NCI-H1436 (cell line): ENCODE results near the gene CLEC4E.
"Not testable (repeated sequence)": the region's sequence is repeated elsewhere in the genome, so short reads cannot be mapped to it uniquely, and the experiment has no call there.

Source experiments
- DNase-seq: peaks from one replicate; lab custom pipeline; 2025; lab: John Stamatoyannopoulos, UW

The CLEC4E gene

GRCh38 chr12:8537820-8538219 is 2.9 kb downstream of the CLEC4E start:
- DNase-seq = not testable (repeated sequence)

GRCh38 chr12:8532045-8532444 is 8.7 kb downstream of the CLEC4E start:
- no peak for DNase-seq

- DNase-seq = no peak
These were observed 13.2 kb downstream of the CLEC4E start for GRCh38 chr12:8527250-8528130.

GRCh38 chr12:8519171-8519570 is 21.5 kb downstream of the CLEC4E start:
- no peak for DNase-seq

GRCh38 chr12:8517971-8518370 is 22.7 kb downstream of the CLEC4E start:
- no peak for DNase-seq

GRCh38 chr12:8513256-8513655 is 27.4 kb downstream of the CLEC4E start, which contains the start of gene CLEC4D:
Gene CLEC4D (plus strand): TSS chr12:8513503. CDS start chr12:8513733, 230 bp downstream.
- DNase-seq = no peak

GRCh38 chr12:8508910-8509841 is 31.5 kb downstream of the CLEC4E start:
- no peak for DNase-seq

GRCh38 chr12:8508223-8508622 is 32.5 kb downstream of the CLEC4E start:
- no peak for DNase-seq

- DNase-seq = no peak
These were observed 33.1 kb downstream of the CLEC4E start for GRCh38 chr12:8507596-8507995.

- no peak for DNase-seq
These were observed 36.4 kb downstream of the CLEC4E start for GRCh38 chr12:8504351-8504750.

GRCh38 chr12:8501720-8502119 is 39.0 kb downstream of the CLEC4E start:
- DNase-seq = no peak

- no peak for DNase-seq
These were observed 41.1 kb downstream of the CLEC4E start for GRCh38 chr12:8499616-8500015.

- not testable (repeated sequence) for DNase-seq
These were observed 44.6 kb downstream of the CLEC4E start for GRCh38 chr12:8496074-8496473.

- not testable (repeated sequence) for DNase-seq
These were observed 45.0 kb downstream of the CLEC4E start for GRCh38 chr12:8495671-8496070.

GRCh38 chr12:8493084-8493483 is 47.6 kb downstream of the CLEC4E start:
- no peak for DNase-seq

- DNase-seq = no peak
These were observed 48.8 kb downstream of the CLEC4E start for GRCh38 chr12:8491646-8492530.
